ENCODE measurements around the gene WASF1.

The WASF1 gene

DNA sequence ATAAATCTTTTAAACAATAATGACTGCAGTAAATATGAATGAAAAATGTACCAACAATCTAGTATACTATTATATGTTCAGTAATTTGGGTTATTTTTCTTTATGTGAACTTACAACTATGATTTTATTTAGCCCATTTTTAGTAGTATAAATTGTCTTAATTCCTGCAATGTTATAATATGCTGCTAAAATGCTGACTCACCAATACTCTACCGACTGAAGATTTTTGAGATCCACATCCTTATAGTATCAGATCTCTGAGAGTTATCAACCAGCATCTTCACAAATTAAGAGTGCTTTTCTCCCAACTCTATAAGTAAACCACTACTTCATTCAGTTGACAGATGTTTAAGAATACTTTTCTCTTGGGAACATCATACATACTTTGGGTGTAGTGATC lies 17.4 kb upstream of the WASF1 start:
- H3K79me2 ChIP-seq = peaks cover 10% of the 10 kb centered on the region
- H3K9ac ChIP-seq = no peak overlapping the region
- H3K4me2 ChIP-seq (ENCODE audit: low read length) = no peak overlapping the region
- no peaks in the 10 kb centered on the region for H3K9me3 ChIP-seq (ENCODE audit: control insufficient read depth, low read length)
- TF ChIP-seq, protein P1, sequence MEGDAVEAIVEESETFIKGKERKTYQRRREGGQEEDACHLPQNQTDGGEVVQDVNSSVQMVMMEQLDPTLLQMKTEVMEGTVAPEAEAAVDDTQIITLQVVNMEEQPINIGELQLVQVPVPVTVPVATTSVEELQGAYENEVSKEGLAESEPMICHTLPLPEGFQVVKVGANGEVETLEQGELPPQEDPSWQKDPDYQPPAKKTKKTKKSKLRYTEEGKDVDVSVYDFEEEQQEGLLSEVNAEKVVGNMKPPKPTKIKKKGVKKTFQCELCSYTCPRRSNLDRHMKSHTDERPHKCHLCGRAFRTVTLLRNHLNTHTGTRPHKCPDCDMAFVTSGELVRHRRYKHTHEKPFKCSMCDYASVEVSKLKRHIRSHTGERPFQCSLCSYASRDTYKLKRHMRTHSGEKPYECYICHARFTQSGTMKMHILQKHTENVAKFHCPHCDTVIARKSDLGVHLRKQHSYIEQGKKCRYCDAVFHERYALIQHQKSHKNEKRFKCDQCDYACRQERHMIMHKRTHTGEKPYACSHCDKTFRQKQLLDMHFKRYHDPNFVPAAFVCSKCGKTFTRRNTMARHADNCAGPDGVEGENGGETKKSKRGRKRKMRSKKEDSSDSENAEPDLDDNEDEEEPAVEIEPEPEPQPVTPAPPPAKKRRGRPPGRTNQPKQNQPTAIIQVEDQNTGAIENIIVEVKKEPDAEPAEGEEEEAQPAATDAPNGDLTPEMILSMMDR (IDR thresholded peaks at IDR 0.05) = no peak
- H3K27ac ChIP-seq = no peak overlapping the region
- H3K36me3 ChIP-seq (ENCODE audit: control insufficient read depth, insufficient read depth, low read length) = no peaks in the 10 kb centered on the region
- no peaks in the 10 kb centered on the region for H3K4me1 ChIP-seq
- H3K27me3 ChIP-seq (ENCODE audit: control insufficient read depth, insufficient read depth, low read length) = no peaks in the 10 kb centered on the region
- no peak overlapping the region for H3K4me3 ChIP-seq (ENCODE audit: low read depth, low read length)
- no peak overlapping the region for H2AFZ ChIP-seq

DNA sequence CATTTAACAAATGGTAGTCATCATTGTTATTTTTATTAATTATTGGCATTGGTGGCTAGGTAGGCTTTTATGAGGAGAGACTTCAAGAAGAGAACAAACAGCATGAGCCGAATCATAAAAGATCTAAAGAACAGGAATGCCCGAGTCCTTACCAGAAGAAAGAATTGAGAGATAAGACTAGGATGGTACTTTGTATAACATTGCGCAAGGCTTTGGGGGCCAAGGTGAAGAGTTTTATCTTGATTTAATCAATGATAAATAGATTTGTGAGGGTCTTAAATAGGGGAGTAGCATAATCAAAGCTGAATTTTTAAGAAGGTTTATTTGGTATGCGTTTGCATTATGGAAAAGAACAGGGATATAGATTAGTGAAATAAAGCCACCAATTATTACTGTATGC lies 16.2 kb upstream of the WASF1 start:
- Histone ChIP-seq H3K9ac (no peak overlapping the region), H3K36me3 (ENCODE audit: control insufficient read depth, insufficient read depth, low read length) (no peaks in the 10 kb centered on the region), H3K27me3 (ENCODE audit: control insufficient read depth, insufficient read depth, low read length) (no peaks in the 10 kb centered on the region), H3K27ac (no peak overlapping the region), H3K79me2 (peaks cover 18% of the 10 kb centered on the region), H3K4me2 (ENCODE audit: low read length) (no peak overlapping the region), H3K9me3 (ENCODE audit: control insufficient read depth, low read length) (no peaks in the 10 kb centered on the region), H2AFZ (no peak overlapping the region), H3K4me3 (ENCODE audit: low read depth, low read length) (no peak overlapping the region), H3K4me1 (peaks cover 3% of the 10 kb centered on the region)
- TF ChIP-seq, protein P1 (IDR thresholded peaks at IDR 0.05) = no peak

DNA sequence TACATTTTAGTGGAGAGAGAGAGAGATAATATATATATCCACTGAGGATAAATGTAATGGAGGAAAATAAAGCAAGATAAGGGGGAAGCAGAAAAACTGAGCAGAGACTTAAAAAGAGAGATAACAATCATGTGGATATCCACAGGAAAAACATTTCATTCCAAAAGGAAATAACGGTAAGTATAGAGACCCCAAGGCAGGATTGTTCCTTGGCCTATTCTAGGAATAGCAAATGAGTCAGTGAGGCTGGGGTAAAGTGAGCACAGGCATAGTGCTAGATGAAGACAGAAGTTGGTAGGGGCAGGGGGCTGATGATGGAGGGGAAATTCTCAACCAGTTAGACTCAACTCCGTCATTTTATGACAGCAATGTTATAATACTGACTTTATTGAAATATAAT lies 12.0 kb upstream of the WASF1 start:
- H3K9ac ChIP-seq = no peak overlapping the region
- TF ChIP-seq, protein P1 (IDR thresholded peaks at IDR 0.05) = no peak
- peaks cover 42% of the 10 kb centered on the region for H3K79me2 ChIP-seq
- no peaks in the 10 kb centered on the region for H3K36me3 ChIP-seq (ENCODE audit: control insufficient read depth, insufficient read depth, low read length)
- H3K4me2 ChIP-seq (ENCODE audit: low read length) = no peak overlapping the region
- no peaks in the 10 kb centered on the region for H3K27me3 ChIP-seq (ENCODE audit: control insufficient read depth, insufficient read depth, low read length)
- no peak overlapping the region for H3K27ac ChIP-seq
- H3K4me3 ChIP-seq (ENCODE audit: low read depth, low read length) = no peak overlapping the region
- H3K4me1 ChIP-seq = peaks cover 3% of the 10 kb centered on the region
- H3K9me3 ChIP-seq (ENCODE audit: control insufficient read depth, low read length) = no peaks in the 10 kb centered on the region
- H2AFZ ChIP-seq = no peak overlapping the region

DNA sequence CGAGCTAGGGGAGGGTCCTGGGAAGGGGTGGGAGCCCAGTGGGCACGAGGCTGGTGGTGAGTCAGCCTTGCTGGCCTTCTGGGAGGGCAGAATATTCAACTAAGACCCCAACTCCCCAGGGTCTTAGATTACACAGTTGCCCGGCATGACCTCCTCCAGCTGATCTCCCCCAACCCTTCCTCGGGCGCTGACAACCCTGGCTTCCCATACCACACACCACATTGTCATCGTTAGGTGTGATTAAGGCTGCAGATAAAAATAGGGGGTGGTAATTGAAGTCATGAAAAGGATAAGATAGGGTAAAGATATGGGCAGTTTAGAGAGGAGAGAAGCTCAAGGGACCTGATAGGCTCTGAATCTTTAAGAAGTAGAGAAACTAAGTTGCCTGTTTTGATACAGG lies 11.3 kb upstream of the WASF1 start:
- TF ChIP-seq, protein P1 (IDR thresholded peaks at IDR 0.05) = no peak
- Histone ChIP-seq H3K4me3 (ENCODE audit: low read depth, low read length) (no peak overlapping the region), H3K27me3 (ENCODE audit: control insufficient read depth, insufficient read depth, low read length) (no peaks in the 10 kb centered on the region), H3K27ac (no peak overlapping the region), H2AFZ (no peak overlapping the region), H3K4me1 (peaks cover 3% of the 10 kb centered on the region), H3K4me2 (ENCODE audit: low read length) (no peak overlapping the region), H3K9ac (no peak overlapping the region), H3K36me3 (ENCODE audit: control insufficient read depth, insufficient read depth, low read length) (no peaks in the 10 kb centered on the region), H3K79me2 (peaks cover 46% of the 10 kb centered on the region), H3K9me3 (ENCODE audit: control insufficient read depth, low read length) (no peaks in the 10 kb centered on the region)

DNA sequence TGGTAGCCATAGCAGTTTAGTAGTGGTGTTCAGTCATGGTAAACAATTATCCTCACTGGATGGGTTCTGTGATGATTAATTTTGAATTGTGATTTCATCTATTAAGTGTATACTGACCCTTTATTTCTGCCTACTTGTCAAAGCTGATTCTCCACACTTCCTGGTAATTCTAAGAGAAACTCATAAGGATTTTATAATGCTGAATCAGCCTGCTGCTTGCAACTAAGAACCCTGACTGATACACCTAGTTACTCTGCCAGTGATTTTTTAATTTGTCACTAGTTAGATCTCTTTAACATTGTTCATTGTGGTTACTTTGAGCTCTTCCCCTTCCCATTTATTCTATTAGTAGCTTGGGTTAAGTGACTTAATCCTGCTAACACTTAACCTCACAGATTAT lies 9.3 kb upstream of the WASF1 start:
- Histone ChIP-seq H3K9me3 (ENCODE audit: control insufficient read depth, low read length) (no peaks in the 10 kb centered on the region), H3K4me3 (ENCODE audit: low read depth, low read length) (no peak overlapping the region), H3K36me3 (ENCODE audit: control insufficient read depth, insufficient read depth, low read length) (no peaks in the 10 kb centered on the region), H2AFZ (no peak overlapping the region), H3K4me2 (ENCODE audit: low read length) (no peak overlapping the region), H3K9ac (no peak overlapping the region), H3K79me2 (peaks cover 49% of the 10 kb centered on the region), H3K4me1 (peaks cover 3% of the 10 kb centered on the region), H3K27me3 (ENCODE audit: control insufficient read depth, insufficient read depth, low read length) (no peaks in the 10 kb centered on the region), H3K27ac (no peak overlapping the region)
- TF ChIP-seq, protein P1 (IDR thresholded peaks at IDR 0.05) = no peak

Data from parathyroid adenoma (tissue), 2 donors.